GM19023 (cell line): ENCODE data around the gene SH2B2.
A peak's percentile ranks its signal among the peaks of the same experiment; 100 is the strongest.
"Not testable (repeated sequence)": the region's sequence is repeated elsewhere in the genome, so short reads cannot be mapped to it uniquely, and the experiment has no call there.

ENCODE experiments used
- ATAC-seq: cut with Tn5 transposase; IDR thresholded peaks from one replicate; pipeline ENCODE4 v1.9.1; 2021; ENCODE audit warnings: mild to moderate bottlenecking, moderate library complexity; ENCODE audit not compliant: unreplicated experiment

The SH2B2 gene

GRCh38 chr7:102284891-102285539 lies 1.7 kb upstream of the SH2B2 start:
- no peak for ATAC-seq

- ATAC-seq = no peak
These were observed 980 bp upstream of the SH2B2 start for GRCh38 chr7:102285540-102286236.

GRCh38 chr7:102287111-102287980 lies 678 bp downstream of the SH2B2 start:
- ATAC-seq = peak; percentile 5

GRCh38 chr7:102287981-102288278 lies 1.3 kb downstream of the SH2B2 start:
- no peak for ATAC-seq

- ATAC-seq = no peak
These were observed 1.7 kb downstream of the SH2B2 start for GRCh38 chr7:102288285-102288930.

- ATAC-seq = no peak
These were observed 2.4 kb downstream of the SH2B2 start for GRCh38 chr7:102289057-102289456.

GRCh38 chr7:102291056-102291915 lies 4.6 kb downstream of the SH2B2 start:
- peak; percentile 42 for ATAC-seq

- no peak for ATAC-seq
These were observed 5.2 kb downstream of the SH2B2 start for GRCh38 chr7:102291916-102292267.

- ATAC-seq = no peak
These were observed 6.4 kb downstream of the SH2B2 start for GRCh38 chr7:102292813-102293798.

GRCh38 chr7:102294589-102294988 lies 7.9 kb downstream of the SH2B2 start:
- ATAC-seq = no peak

GRCh38 chr7:102295346-102296178 lies 8.9 kb downstream of the SH2B2 start:
- no peak for ATAC-seq

GRCh38 chr7:102296179-102296438 lies 9.4 kb downstream of the SH2B2 start:
- no peak for ATAC-seq

- no peak for ATAC-seq
These were observed 9.8 kb downstream of the SH2B2 start for GRCh38 chr7:102296514-102296913.

- no peak for ATAC-seq
These were observed 11.0 kb downstream of the SH2B2 start for GRCh38 chr7:102297487-102298218.

GRCh38 chr7:102300643-102301221 lies 14.1 kb downstream of the SH2B2 start:
- ATAC-seq = no peak

- ATAC-seq = not testable (repeated sequence)
These were observed 14.7 kb downstream of the SH2B2 start for GRCh38 chr7:102301367-102301766.

- no peak for ATAC-seq
These were observed 15.4 kb downstream of the SH2B2 start for GRCh38 chr7:102302025-102302424.
